Gastrocnemius medialis (tissue), 4 donors: ENCODE results near the gene RNF113B.

Experiments used
- CTCF ChIP-seq, 5 experiments: fragments of 450-650 bp in 3 of 5; fragments of 200-600 bp in 2 of 5; sonication (generic) in 2 of 5; IDR thresholded peaks in 4 of 5; conservative IDR thresholded peaks in 1 of 5; 1 replicate in 4 of 5; 2 replicates in 1 of 5; pipeline ENCODE4 v1.5.1; 2016 to 2019; ENCODE audit warnings: antibody characterized with exemption in 5 of 5, mild to moderate bottlenecking in 3 of 5, moderate library complexity in 3 of 5
- POLR2A ChIP-seq, 2 donors: fragments of 450-650 bp; IDR thresholded peaks; one replicate each; pipeline ENCODE4 v1.6.1; 2017; ENCODE audit warnings: antibody characterized with exemption in 2 of 2, mild to moderate bottlenecking in 2 of 2, moderate library complexity in 2 of 2

DNA sequence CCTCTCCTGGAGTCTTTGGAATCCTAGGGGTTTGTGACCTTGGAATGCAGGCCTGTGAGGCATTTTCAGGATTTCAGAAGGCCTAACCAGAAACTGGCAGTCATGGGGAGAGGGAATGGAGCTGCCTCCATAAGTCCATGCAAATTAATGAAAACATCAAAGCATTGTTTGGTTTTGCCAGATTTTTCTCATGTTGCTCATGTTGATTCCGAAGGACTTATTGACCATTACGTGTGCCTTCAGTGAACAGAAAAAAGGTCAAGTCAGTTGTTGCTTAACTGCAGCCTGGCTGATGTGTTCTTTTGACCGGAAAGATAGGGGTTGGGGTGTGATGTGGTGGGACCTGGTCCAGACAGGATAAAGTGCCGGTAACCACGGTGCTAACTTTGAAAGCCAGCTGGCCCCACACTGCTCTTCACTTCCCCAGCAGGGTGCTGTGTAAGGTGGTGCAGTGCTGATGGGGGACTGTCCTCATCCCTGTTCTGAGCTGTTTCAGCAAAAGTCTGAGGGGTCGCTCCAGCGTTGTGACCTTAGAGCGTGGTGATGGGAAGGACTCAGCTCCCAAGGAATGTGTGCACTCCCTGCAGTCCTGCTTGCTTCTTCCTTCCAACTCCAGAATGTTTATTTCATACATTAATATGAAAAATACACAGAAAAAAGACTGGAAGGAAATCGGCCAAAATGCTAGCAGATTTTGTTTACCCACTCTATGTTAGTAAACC, 3.5 kb downstream of the RNF113B start:
- no peak for TF ChIP-seq POLR2A (IDR thresholded peaks at IDR 0.05)
- TF ChIP-seq CTCF (IDR thresholded peaks at IDR 0.05 in 4 of 5, conservative IDR thresholded peaks at IDR 0.05 in 1 of 5): no peak
